ENCODE data around the gene CASQ2. TPM values are rescaled to one million over a fixed set of nuclear protein-coding genes. Genes with fewer than 3 reads are reported as not detected.

The CASQ2 gene
- total and polyA plus RNA-seq, 2 donors: 75.2 to 111 TPM

DNA sequence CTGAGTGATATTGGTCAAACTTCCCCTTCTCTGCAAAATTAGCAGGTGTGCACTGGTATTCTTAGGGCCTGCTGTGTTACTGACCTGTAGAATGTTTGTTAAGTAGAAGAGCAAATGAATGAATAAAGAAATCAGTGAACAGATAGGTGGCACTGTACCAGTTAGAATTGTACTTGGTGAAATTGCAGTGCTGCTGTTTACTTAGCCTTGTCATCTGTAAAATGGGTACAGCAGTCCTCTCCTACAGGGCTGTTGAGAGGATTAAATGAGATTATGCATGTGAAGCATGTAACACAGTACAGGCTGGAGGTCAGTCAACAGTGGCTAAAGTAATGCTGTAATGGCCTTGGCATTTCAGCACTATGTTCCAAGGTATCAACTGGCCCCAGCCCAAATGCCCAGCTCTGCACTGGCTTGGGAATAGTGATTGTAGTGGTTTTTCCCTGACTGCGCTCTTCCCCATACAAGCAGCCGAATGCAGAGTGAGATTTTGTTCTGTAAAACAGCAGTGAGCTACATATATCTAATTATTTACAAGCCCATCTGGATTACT is 116.2 kb downstream of the CASQ2 start:
- Histone ChIP-seq H3K36me3 (ENCODE audit: insufficient read depth) (no peaks in the 10 kb centered on the region), H3K4me3 (ENCODE audit: low read depth, low read length) (no peak overlapping the region), H3K4me1 (ENCODE audit: insufficient read depth) (no peaks in the 10 kb centered on the region), H3K27ac (ENCODE audit: low read depth) (no peak overlapping the region)
- no peak for DNase-seq (ENCODE audit: extremely low spot score)
- 93% methylated on average over 2 of the region's 2 CpGs for WGBS

DNA sequence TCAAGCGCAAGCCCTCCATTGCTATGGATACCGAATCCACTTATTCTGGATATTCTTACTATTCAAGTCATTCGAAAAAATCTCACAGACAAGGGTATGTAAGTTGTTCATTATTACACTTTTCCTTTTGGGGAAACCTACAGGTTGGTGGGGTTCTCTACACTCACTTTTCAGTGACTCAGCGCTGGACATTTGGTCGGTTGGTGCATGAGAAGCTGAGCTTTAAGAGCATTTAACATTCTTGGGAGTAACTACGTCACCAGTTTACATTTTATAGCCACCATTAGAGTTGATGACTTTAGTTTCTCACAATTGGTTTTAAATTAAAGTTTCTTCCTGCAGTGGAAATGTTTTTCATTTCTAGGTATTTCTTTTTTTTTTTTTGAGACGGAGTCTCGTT is 117.1 kb downstream of the CASQ2 start:
- DNase-seq (ENCODE audit: extremely low spot score): no peak
- Histone ChIP-seq H3K27ac (ENCODE audit: low read depth) (no peak overlapping the region), H3K4me3 (ENCODE audit: low read depth, low read length) (no peak overlapping the region), H3K36me3 (ENCODE audit: insufficient read depth) (no peaks in the 10 kb centered on the region), H3K4me1 (ENCODE audit: insufficient read depth) (no peaks in the 10 kb centered on the region)
- WGBS: 94% methylated on average over 8 of the region's 8 CpGs

DNA sequence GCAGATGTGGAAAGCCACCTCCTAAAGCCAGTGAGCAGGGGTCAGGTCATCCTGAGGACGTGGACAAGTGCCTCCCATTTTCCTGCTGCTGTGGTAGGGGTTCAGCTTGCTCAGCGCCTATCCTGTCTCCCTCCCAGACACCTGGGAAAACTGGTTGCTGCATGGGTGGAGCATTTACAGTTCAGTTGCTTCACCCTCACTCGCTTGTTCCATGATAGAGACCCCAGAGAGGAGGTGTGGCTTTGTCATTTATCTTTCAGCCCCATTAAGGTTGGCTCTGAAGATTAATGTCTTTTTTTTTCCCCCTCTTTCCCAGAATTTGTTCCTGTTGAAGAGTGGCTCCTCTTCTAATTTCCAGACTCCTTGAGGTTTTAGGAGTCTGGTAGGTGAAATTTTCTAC is 117.6 kb downstream of the CASQ2 start:
- no peak overlapping the region for H3K27ac ChIP-seq (ENCODE audit: low read depth)
- WGBS: 91% methylated on average over 3 of the region's 3 CpGs
- no peaks in the 10 kb centered on the region for H3K4me1 ChIP-seq (ENCODE audit: insufficient read depth)
- DNase-seq (ENCODE audit: extremely low spot score): no peak
- no peaks in the 10 kb centered on the region for H3K36me3 ChIP-seq (ENCODE audit: insufficient read depth)
- H3K4me3 ChIP-seq (ENCODE audit: low read depth, low read length): no peak overlapping the region

Other genes with a start within 250 kb of the CASQ2 start
- gene VANGL1, start 126.7 kb downstream of the CASQ2 start, total RNA-seq: 15.3 TPM
- gene VANGL1, start 126.7 kb downstream of the CASQ2 start, polyA plus RNA-seq: 8.4 TPM
- not detected for gene NHLH2, start 72.4 kb upstream of the CASQ2 start, total RNA-seq
- not detected for gene NHLH2, start 72.4 kb upstream of the CASQ2 start, polyA plus RNA-seq
- gene SLC22A15, start 207.8 kb upstream of the CASQ2 start, total RNA-seq: 6.6 TPM
- 1.5 TPM for gene SLC22A15, start 207.8 kb upstream of the CASQ2 start, polyA plus RNA-seq